Pulmonary artery endothelial cell (primary cell): ENCODE results near the gene PCDHGA9. TPM values are rescaled to one million over a fixed set of nuclear protein-coding genes. Genes with fewer than 3 reads are reported as not detected.

Experiments
- total RNA-seq: library from RNA; depleted of rRNA; stranded (reverse); fragments of >200 nt; gene quantifications from 2 replicates; pipeline ENCODE4 v1.2.3, GENCODE V29; 2014

PCDHGA9 gene
- total RNA-seq, 1 donor from 2014 or later: 1.2 TPM

Other genes with a start within 250 kb of the PCDHGA9 start
- 0.28 and 0.40 TPM in 2 replicates for gene PCDHB7, start 230.1 kb upstream of the PCDHGA9 start, total RNA-seq
- 0.04 and 0.07 TPM in 2 replicates for gene PCDHB8, start 225.0 kb upstream of the PCDHGA9 start, total RNA-seq
- under 0.01 and 0.13 TPM in 2 replicates for gene PCDHB16, start 220.4 kb upstream of the PCDHGA9 start, total RNA-seq
- 0.04 and 0.07 TPM in 2 replicates for gene PCDHB9, start 215.6 kb upstream of the PCDHGA9 start, total RNA-seq
- 0.33 and 0.46 TPM in 2 replicates for gene PCDHB10, start 210.4 kb upstream of the PCDHGA9 start, total RNA-seq
- 0.13 and 0.25 TPM in 2 replicates for gene PCDHB11, start 203.2 kb upstream of the PCDHGA9 start, total RNA-seq
- gene PCDHB12, start 194.1 kb upstream of the PCDHGA9 start, total RNA-seq: 0.21 and 0.33 TPM in 2 replicates
- gene PCDHB13, start 188.9 kb upstream of the PCDHGA9 start, total RNA-seq: 0.33 and 0.99 TPM in 2 replicates
- gene PCDHB14, start 179.4 kb upstream of the PCDHGA9 start, total RNA-seq: 0.53 and 0.78 TPM in 2 replicates
- gene PCDHB15, start 157.4 kb upstream of the PCDHGA9 start, total RNA-seq: 0.26 and 0.95 TPM in 2 replicates
- gene SLC25A2, start 98.7 kb upstream of the PCDHGA9 start, total RNA-seq: 0.13 and 0.32 TPM in 2 replicates
- 70.7 and 109 TPM in 2 replicates for gene TAF7, start 82.0 kb upstream of the PCDHGA9 start, total RNA-seq
- 0.20 and 0.28 TPM in 2 replicates for gene PCDHGA1, start 72.3 kb upstream of the PCDHGA9 start, total RNA-seq
- gene PCDHGA2, start 64.0 kb upstream of the PCDHGA9 start, total RNA-seq: 0.79 and 0.92 TPM in 2 replicates
- 0.21 and 0.26 TPM in 2 replicates for gene PCDHGA3, start 58.9 kb upstream of the PCDHGA9 start, total RNA-seq
- gene PCDHGB1, start 52.7 kb upstream of the PCDHGA9 start, total RNA-seq: 0.59 and 0.63 TPM in 2 replicates
- 2.0 and 3.5 TPM in 2 replicates for gene PCDHGA4, start 47.8 kb upstream of the PCDHGA9 start, total RNA-seq
- gene PCDHGB2, start 42.8 kb upstream of the PCDHGA9 start, total RNA-seq: 1.3 TPM in 2 replicates
- gene PCDHGA5, start 38.6 kb upstream of the PCDHGA9 start, total RNA-seq: 0.35 and 0.40 TPM in 2 replicates
- gene PCDHGB3, start 32.5 kb upstream of the PCDHGA9 start, total RNA-seq: 1.3 and 1.6 TPM in 2 replicates
- 1.3 and 1.4 TPM in 2 replicates for gene PCDHGA6, start 28.9 kb upstream of the PCDHGA9 start, total RNA-seq
- gene PCDHGA7, start 20.0 kb upstream of the PCDHGA9 start, total RNA-seq: 0.59 and 0.95 TPM in 2 replicates
- gene PCDHGB4, start 15.1 kb upstream of the PCDHGA9 start, total RNA-seq: 9.3 and 12.4 TPM in 2 replicates
- 0.46 and 0.95 TPM in 2 replicates for gene PCDHGA8, start 10.1 kb upstream of the PCDHGA9 start, total RNA-seq
- 8.7 and 12.3 TPM in 2 replicates for gene PCDHGB5, start 4.8 kb upstream of the PCDHGA9 start, total RNA-seq
- gene PCDHGB6, start 5.2 kb downstream of the PCDHGA9 start, total RNA-seq: 2.0 and 2.1 TPM in 2 replicates
- gene PCDHGA10, start 10.2 kb downstream of the PCDHGA9 start, total RNA-seq: 3.1 and 4.0 TPM in 2 replicates
- 4.8 and 6.1 TPM in 2 replicates for gene PCDHGB7, start 14.9 kb downstream of the PCDHGA9 start, total RNA-seq
- gene PCDHGA11, start 18.3 kb downstream of the PCDHGA9 start, total RNA-seq: 8.7 and 11.1 TPM in 2 replicates
- 5.1 and 8.7 TPM in 2 replicates for gene PCDHGA12, start 27.7 kb downstream of the PCDHGA9 start, total RNA-seq
- gene PCDHGC3, start 73.2 kb downstream of the PCDHGA9 start, total RNA-seq: 9.0 and 14.7 TPM in 2 replicates
- gene PCDHGC4, start 82.3 kb downstream of the PCDHGA9 start, total RNA-seq: 0.40 and 0.95 TPM in 2 replicates
- 0.33 and 0.53 TPM in 2 replicates for gene PCDHGC5, start 86.3 kb downstream of the PCDHGA9 start, total RNA-seq
- gene DIAPH1, start 216.2 kb downstream of the PCDHGA9 start, total RNA-seq: 42.7 and 52.6 TPM in 2 replicates
- 44.7 and 57.3 TPM in 2 replicates for gene HDAC3, start 234.1 kb downstream of the PCDHGA9 start, total RNA-seq
- gene RELL2, start 234.2 kb downstream of the PCDHGA9 start, total RNA-seq: 2.7 and 3.3 TPM in 2 replicates
- 20.0 and 22.9 TPM in 2 replicates for gene FCHSD1, start 248.6 kb downstream of the PCDHGA9 start, total RNA-seq